Fibroblast of lung (primary cell): ENCODE results near the gene LDHAL6A.

Source experiments
- CTCF ChIP-seq, 2 donors: IDR thresholded peaks in 1 of 2; conservative IDR thresholded peaks in 1 of 2; 1 replicate in 1 of 2; 2 replicates in 1 of 2; pipeline ENCODE4 v1.5.1; 2011 to 2012; ENCODE audit warnings: low read length in 2 of 2, control low read depth in 1 of 2, inconsistent platforms in 1 of 2, low read depth in 1 of 2, mild to moderate bottlenecking in 1 of 2
- EZH2 ChIP-seq: IDR thresholded peaks from 2 replicates; pipeline ENCODE4 v1.5.1; 2012; ENCODE audit warnings: low read length, control low read depth, mild to moderate bottlenecking; ENCODE audit errors: missing control alignments

GRCh38 chr11:18459634-18460033, 4.0 kb downstream of the LDHAL6A start:
- TF ChIP-seq CTCF (conservative IDR thresholded peaks at IDR 0.05 in 1 of 2, IDR thresholded peaks at IDR 0.05 in 1 of 2; ENCODE audit: low read depth in 1 of 2, low read length in 2 of 2) (no peak), EZH2 (no peak)
